HepG2 (cell line): ENCODE measurements around the gene SNRNP200. TPM values are rescaled to one million over a fixed set of nuclear protein-coding genes. Genes with fewer than 3 reads are reported as not detected.
A peak's percentile ranks its signal among the peaks of the same experiment; 100 is the strongest.

Source experiments
- ATF3 ChIP-seq: sonication (generic); formaldehyde crosslinking; IDR thresholded peaks from 2 replicates; pipeline ENCODE4 v1.4.0; 2020; ENCODE audit warnings: missing genetic modification reagents
- CHD2 ChIP-seq: IDR thresholded peaks from 2 replicates; pipeline ENCODE4 v1.6.1; 2011; ENCODE audit warnings: low read depth, low read length, improper control_type of control experiment
- DBP ChIP-seq: sonication (generic); formaldehyde crosslinking; IDR thresholded peaks from 2 replicates; pipeline ENCODE4 v1.4.0; 2020; ENCODE audit warnings: missing genetic modification reagents; ENCODE audit errors: not compliant biosample characterization
- GATAD2A ChIP-seq: IDR thresholded peaks from 2 replicates; pipeline ENCODE4 v1.6.1; 2016
- IRF2 ChIP-seq: IDR thresholded peaks from 2 replicates; pipeline ENCODE4 v1.6.1; 2018; ENCODE audit warnings: missing genetic modification reagents, missing compliant biosample characterization
- LCORL ChIP-seq, 2 experiments: fragments of 450-650 bp in 1 of 2; sonication (generic) in 1 of 2; formaldehyde crosslinking in 1 of 2; IDR thresholded peaks; 2 replicates each; pipeline versions ENCODE4 v1.5.0 to v1.6.1; 2017 to 2020; ENCODE audit warnings: antibody characterized with exemption in 1 of 2, missing genetic modification reagents in 1 of 2
- MXD3 ChIP-seq: IDR thresholded peaks from 2 replicates; pipeline ENCODE4 v1.6.1; 2016; ENCODE audit warnings: mild to moderate bottlenecking, missing biosample characterization, missing genetic modification reagents
- MXI1 ChIP-seq: IDR thresholded peaks from 3 replicates; pipeline ENCODE4 v1.6.1; 2012; ENCODE audit warnings: low read depth, low read length, inconsistent platforms, borderline replicate concordance
- PCBP1 ChIP-seq: fragments of 200-400 bp; formaldehyde crosslinking; IDR thresholded peaks from 2 replicates; pipeline ENCODE4 v1.6.1; 2017; ENCODE audit warnings: mild to moderate bottlenecking, low read depth, low read length, borderline replicate concordance
- PPARG ChIP-seq: conservative IDR thresholded peaks from 2 replicates; pipeline ENCODE4 v1.6.1; 2016; ENCODE audit warnings: missing biosample characterization, missing genetic modification reagents
- SKIL ChIP-seq: sonication (generic); formaldehyde crosslinking; IDR thresholded peaks from 2 replicates; pipeline ENCODE4 v1.8.0; 2022; ENCODE audit warnings: missing genetic modification reagents, mild to moderate bottlenecking, moderate library complexity, borderline replicate concordance
- ZBTB33 ChIP-seq: sonication (generic); formaldehyde crosslinking; IDR thresholded peaks from 2 replicates; pipeline ENCODE4 v1.4.0; 2020; ENCODE audit warnings: missing genetic modification reagents
- ZBTB49 ChIP-seq: sonication (generic); formaldehyde crosslinking; IDR thresholded peaks from 2 replicates; pipeline ENCODE4 v1.4.0; 2020; ENCODE audit warnings: missing genetic modification reagents, borderline replicate concordance
- ZNF263 ChIP-seq: sonication (generic); formaldehyde crosslinking; IDR thresholded peaks from 2 replicates; pipeline ENCODE4 v1.4.0; 2020; ENCODE audit warnings: missing genetic modification reagents
- ZNF276 ChIP-seq: sonication (generic); formaldehyde crosslinking; IDR thresholded peaks from 2 replicates; pipeline ENCODE4 v1.4.0; 2020; ENCODE audit warnings: mild to moderate bottlenecking, low read depth, missing genetic modification reagents
- ZNF619 ChIP-seq: sonication (generic); formaldehyde crosslinking; IDR thresholded peaks from 2 replicates; pipeline ENCODE4 v1.4.0; 2020; ENCODE audit warnings: mild to moderate bottlenecking, missing genetic modification reagents
- ZNF776 ChIP-seq: sonication (generic); formaldehyde crosslinking; IDR thresholded peaks from 2 replicates; pipeline ENCODE4 v1.4.0; 2020; ENCODE audit warnings: mild to moderate bottlenecking, missing genetic modification reagents
- polyA plus RNA-seq, 8 experiments: library from polyadenylated mRNA; depleted of rRNA in 3 of 8; stranded (reverse) in 7 of 8; unstranded in 1 of 8; fragments of >200 nt; fragmentation: Illumina TruSeq in 4 of 8; extraction: Trizol in 4 of 8; gene quantifications; 2 replicates each; pipeline versions ENCODE4 v1.2.1 to v1.2.3, GENCODE V29; 2011 to 2016; ENCODE audit warnings: low read depth in 4 of 8, missing spikeins in 1 of 8, mixed read lengths in 1 of 8; ENCODE audit not compliant: insufficient read depth in 1 of 8
- total RNA-seq, 5 experiments: library from RNA; depleted of rRNA; stranded (reverse); fragments of >200 nt; fragmentation: Illumina TruSeq; extraction: Trizol; gene quantifications; 2 replicates each; pipeline ENCODE4 v1.2.3, GENCODE V29; 2016; ENCODE audit warnings: low read depth in 1 of 5

SNRNP200 gene
- total and polyA plus RNA-seq, 2 of the 13 experiments (the other 11 are each of a cell fraction or from before 2014, with no cell fraction given), result 99.0 to 232 TPM

- peak; percentile 67; the same call in 1 of the 2 replicates for TF ChIP-seq IRF2 (CRISPR knock-in tag)
- TF ChIP-seq PCBP1, result no peak
- peak; percentile 27; the same call in 1 of the 3 replicates for TF ChIP-seq MXI1
- TF ChIP-seq MXD3 (CRISPR knock-in tag), result peak; percentile 48; the same call in 1 of the 2 replicates
- no peak for TF ChIP-seq ZNF263 (CRISPR knock-in tag)
- TF ChIP-seq GATAD2A (CRISPR knock-in tag), result peak; percentile 80
- TF ChIP-seq ATF3 (CRISPR knock-in tag), result 0 out of 2 replicates have a peak, but pooled peaks have one; percentile 24
- no peak for TF ChIP-seq ZBTB49 (CRISPR knock-in tag)
- TF ChIP-seq PPARG, result peak; percentile 56; the same call in 1 of the 2 replicates
- TF ChIP-seq ZBTB33 (CRISPR knock-in tag), result peak; percentile 29; the same call in 1 of the 2 replicates
- peak; percentile 47; the same call in 1 of the 2 replicates for TF ChIP-seq ZNF619 (CRISPR knock-in tag)
- no peak for TF ChIP-seq CHD2
- TF ChIP-seq ZNF776 (CRISPR knock-in tag), result 0 out of 2 replicates have a peak, but pooled peaks have one; percentile 46
- TF ChIP-seq ZNF276 (CRISPR knock-in tag), result no peak
- no peak for TF ChIP-seq DBP (CRISPR knock-in tag)
- TF ChIP-seq LCORL (IDR thresholded peaks at IDR 0.05), result no peak
- no peak for TF ChIP-seq LCORL (CRISPR knock-in tag; IDR thresholded peaks at IDR 0.05)
- TF ChIP-seq SKIL (CRISPR knock-in tag), result no peak
Observed at GRCh38 chr2:96251721-96252292, 53.5 kb downstream of the SNRNP200 start (continued).
